HG02623 (cell line): ENCODE measurements around the gene ZNF775.
A peak's percentile ranks its signal among the peaks of the same experiment; 100 is the strongest.

ENCODE experiments used
- ATAC-seq: cut with Tn5 transposase; IDR thresholded peaks from one replicate; pipeline ENCODE4 v1.9.1; 2021; ENCODE audit warnings: moderate library complexity; ENCODE audit not compliant: unreplicated experiment

ZNF775 gene

DNA sequence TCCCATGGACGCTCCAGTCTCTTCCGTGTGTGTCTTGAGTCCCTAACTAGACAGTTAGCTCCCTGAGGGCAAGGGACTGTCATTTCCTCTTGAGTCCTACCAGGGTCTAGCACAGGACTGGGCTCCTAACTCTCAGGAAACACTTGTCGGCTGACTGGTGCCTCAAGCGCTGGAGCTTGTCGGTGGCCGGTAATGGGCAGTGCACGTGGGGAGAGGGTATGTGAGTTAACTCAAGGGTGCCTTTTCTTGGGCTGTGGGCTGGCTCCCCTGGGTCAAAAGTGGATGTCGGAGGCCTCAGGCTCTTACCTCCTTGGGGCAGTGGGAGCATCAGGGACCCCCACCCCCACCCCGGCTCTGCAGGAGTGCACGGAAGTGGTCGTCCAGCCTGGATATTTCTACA lies 32.9 kb downstream of the ZNF775 start:
- ATAC-seq = no peak

DNA sequence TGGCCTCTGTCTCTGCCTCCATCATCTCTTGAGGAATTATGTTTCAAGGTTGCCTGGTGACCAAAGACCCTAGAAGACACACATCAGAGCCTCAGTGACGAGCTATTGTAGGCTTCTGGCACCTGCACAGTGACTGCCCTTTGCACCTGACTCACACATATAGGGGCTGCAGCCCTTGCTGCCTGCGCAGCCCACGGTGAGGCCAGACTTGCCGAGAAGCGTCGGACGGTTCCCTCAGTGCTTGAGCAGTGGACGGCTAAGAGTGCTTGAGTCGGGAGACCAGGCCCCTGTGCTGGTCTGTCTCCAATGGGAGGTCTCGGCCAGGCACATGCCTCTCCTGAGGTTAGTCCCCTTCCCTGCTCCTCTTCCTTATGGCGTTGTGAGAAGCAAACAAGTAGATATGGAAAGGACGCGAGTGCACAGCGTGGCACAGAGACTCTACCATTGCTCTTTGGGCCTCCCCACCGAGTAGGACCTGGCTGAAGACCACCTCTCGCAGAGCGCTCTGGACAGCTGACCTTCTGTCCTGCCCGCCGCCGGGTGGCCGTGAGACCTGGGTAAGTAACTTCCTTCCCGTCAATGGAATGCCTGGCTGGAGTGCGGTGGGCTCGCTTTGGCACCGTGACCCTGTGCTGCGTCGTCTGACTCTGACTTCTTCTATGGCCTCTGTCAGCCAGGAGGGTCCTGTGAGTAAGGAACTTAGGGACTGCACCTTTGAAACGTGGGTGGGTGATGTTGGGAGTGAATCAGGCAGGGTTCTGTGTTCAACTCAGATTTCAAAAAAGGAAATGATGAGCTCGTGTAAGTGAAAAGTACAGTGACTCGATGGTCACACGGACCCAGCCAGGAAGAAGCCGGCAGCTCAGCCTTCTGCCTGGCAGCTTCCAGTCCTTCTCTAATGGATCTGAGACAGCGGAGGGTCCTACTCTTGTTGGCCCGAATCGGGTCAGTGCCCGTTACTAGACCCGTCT lies 33.7 kb downstream of the ZNF775 start:
- no peak for ATAC-seq

DNA sequence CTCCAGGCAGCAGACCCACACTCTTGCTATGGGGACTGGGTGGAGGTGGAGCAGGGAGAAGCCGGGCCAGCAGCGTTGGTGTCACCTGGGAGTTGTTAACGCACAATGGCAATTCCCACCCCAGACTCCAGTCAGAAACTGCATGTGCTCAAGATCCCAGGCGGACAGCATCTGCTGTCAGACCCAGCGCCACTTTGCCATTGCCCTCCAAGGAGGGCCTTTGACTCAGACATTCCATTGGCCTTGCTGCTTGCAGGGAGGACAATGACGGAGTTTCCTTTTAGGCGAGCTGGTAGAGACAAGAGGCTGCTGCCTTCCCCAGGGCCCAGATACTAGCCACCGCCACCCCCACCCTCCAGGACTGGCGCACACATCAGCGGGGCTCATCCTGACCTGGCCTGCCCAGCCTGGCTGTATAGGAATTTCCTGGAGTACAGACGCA lies 34.5 kb downstream of the ZNF775 start:
- no peak for ATAC-seq

DNA sequence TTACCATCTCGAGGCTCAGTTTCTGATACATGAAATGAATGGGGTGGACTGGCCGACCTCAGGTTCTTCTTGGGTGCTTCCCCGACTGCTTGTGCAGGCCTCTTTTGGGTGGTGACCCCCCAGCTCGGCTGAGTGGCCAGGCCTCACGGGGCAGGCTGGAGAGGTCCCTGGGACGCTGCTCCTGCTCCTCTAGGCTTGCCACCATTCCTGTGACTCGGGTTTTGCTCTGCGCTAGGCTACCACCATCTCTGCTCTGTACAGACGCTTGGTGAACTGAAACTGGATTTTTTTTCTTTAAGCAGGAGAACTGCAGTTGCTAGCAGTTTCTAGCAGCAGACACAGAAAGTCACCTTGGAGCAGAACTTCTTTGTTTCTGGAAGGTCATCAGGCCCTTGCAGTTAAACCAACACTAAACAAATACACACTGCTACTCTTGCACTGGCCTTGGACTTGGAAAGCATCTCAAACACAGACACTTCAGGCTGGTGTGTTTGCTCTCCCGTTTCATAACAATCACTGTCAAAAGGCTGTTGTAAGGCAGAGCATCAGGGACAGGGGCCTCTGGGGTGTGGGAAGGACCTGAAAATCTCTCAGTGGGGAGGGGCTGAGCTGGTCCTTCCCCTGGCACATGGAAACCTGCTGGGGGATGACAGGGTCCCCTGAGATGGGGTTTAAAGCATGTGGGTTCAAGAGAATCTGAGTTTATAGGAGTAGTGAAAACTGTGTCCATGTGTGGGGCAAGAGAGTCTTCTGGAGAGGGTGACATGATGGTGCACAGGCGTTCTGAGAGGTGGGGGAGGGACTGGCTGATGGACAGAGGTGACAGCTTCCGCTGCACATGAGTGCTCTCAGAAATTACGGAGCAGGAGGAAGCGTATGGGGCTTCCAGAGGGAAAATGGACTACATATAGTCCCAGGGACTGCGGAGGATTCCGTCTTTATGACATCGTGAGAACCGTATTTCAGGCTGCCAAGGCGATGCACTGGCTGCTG lies 36.3 kb downstream of the ZNF775 start:
- ATAC-seq = no peak

DNA sequence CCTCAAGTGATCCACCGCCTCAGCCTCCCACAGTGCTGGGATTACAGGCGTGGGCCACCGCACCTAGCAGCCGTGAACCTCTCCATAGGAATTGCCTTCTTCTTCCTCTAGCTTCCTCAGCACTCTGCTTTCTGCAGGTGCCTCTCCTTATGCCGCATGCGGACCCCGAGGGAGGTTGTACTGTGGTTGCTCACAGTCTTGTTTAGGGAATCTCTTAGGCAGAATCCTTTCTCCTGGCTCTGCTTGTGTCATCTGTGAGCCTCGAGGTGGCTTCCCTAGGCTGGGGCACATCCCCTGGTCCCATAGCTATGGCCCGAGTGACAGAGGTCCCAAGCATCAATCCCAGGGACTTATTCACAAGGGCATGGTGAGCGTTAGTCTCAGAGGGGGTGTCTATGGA lies 38.1 kb downstream of the ZNF775 start:
- no peak for ATAC-seq

DNA sequence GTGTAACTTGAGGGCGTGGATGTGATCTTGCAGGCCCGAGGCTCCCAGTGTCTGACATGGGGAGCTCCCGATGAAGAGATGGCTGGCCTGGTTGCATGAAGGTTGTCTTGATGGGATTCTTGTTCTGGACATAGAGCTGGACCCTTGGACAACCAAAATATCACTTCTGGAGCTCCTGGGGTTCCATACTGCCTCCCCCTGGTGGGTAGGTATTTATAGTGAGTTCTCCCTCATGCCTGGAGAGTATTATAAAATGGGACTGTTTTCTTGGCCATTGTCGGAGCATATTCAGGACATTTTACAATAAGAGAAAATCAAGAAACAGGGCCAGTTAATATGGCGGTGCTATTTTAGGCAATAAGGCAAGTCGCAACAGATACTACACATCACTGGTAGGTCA lies 38.7 kb downstream of the ZNF775 start:
- ATAC-seq = no peak

DNA sequence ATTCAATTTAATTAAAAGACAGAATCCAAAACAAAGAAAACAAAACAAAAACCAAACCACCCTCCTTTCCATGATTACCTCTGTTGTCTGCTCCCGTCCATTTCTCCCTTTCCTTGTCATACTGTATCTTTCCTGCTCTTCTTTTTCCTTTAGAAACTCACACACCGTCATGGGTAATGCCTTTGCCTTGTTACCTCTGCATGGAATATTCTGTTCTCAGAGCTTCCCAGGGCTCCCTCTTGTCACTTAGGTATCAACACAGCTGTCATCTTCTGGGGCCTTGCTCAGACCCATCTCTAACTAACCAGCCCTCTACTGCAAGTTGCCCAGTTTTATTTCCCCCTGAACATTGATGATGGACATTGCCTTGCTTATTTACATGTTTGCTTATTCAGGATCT lies 41.1 kb downstream of the ZNF775 start:
- ATAC-seq = no peak

DNA sequence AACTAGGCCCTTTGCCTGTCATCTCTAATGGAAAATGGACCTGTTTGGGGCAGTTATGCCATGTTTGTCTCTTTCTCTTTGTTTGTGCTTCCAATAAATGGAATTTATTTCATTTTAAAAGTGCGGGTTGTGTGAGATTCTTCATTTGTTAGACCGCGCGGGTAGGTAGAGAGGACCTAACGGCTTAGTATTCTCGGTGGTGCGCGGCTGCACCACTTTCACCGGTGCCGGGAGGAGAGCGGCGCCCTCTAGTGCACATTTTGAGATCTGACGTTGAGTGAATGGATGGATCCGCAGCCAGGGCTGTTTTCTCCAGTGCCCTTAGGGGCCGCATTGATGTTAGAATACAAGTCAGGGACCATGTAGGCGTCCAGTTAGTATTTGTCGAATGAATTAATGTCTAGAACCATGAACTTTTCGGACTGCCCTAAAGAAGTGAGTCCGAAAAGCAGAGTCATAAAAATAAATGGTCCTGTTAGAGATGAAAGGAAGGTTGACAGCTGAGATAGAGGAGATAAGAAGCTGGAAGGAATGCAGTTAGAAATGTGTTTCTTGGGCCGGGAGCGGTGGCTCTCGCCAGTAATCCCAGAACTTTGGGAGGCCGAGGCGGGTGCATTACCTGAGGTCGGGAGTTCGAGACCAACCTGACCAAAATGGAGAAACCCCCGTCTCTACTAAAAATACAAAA lies 42.0 kb downstream of the ZNF775 start:
- ATAC-seq = peak; percentile 99

DNA sequence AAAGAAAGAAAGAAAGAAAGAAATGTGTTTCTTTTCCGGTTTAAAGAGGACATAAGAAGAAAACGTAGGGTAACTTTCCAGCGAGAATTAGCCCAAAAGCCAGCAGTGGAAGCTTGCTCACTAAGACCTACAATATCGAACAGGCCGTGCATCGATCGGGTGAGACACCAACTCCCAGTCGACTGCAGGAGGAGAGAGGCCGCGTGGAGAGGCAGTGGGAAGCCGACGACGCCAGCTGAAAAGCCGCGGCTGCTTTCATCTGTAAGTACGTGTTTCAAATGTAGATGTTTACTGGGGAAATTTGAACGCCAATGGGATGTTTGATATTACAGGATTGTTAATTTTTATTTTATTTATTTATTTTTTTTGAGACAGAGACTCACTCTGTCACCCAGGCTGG lies 42.7 kb downstream of the ZNF775 start:
- no peak for ATAC-seq

DNA sequence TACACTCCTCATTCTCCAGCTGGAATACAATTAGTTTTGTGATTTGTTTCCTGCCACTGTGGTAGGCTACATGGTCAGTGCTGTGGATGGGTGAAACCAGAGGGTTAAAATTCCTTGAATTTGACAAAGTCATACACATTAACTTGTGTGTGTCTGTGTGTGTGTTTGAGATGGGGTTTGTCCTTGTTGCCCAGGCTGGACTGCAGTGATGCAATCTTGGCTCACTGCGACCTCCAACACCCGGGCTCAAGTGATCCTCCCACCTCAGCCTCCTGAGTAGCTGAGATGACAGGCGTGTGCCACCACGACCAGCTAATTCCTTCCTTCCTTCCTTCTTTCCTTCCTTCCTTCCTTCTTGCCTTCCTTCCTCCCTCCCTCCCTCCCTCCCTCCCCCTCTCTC lies 46.5 kb downstream of the ZNF775 start:
- ATAC-seq = no peak

DNA sequence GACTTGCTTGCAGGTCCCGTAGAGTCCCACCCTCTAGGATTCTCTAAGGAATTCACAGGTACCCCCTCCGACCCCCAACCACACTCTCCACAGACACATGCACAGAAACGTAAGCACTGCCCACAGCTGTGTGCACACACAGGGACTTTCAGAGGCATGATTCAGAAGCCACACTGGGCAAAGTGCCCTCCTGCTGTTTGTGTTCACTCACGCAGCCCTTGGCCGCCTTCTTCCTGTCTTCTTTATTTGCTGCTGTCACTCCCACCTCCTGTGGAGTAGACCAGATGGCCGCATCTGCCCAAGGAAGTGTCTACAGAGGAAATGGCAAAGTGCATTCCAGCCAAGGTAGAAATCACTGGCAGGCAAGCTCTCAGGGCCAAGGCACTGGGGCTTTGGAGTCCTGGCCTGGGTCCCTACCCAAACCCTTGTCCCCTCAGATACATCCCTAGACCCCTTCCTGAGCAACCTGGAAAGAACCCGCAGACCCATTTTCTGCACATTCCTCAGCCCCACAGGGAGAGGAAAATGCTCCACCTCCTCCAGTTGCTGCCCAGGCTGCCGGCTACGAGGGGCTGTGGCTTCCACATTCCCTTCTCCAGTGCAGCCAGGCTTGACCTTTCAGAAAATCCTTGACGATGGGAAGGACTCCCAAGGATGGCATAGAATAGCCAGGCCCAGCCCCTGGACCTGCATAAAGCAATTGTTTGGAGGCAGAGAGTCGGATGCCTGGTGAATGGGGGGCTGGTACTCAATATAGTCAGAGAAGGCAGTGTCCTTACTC lies 49.7 kb downstream of the ZNF775 start:
- ATAC-seq = peak; percentile 47

DNA sequence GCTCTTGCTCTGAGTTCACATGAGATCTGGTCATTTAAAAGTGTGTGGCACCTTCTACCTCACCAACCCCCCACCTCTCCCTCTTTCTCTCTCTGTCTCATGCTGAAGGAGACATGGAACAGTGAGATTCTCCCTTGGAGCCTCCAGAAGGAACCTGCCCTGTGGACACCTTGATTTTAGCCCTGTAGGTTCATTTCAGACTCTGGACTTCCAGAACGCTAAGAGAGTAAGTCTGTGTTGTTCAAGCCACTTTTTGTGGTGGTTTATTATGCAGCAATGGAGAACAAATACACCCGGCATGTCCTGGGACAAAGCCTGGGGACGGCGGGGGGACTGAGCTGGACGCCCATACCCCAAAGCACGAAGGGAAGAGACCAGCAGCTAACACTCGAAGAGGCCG lies 50.6 kb downstream of the ZNF775 start:
- ATAC-seq = no peak

DNA sequence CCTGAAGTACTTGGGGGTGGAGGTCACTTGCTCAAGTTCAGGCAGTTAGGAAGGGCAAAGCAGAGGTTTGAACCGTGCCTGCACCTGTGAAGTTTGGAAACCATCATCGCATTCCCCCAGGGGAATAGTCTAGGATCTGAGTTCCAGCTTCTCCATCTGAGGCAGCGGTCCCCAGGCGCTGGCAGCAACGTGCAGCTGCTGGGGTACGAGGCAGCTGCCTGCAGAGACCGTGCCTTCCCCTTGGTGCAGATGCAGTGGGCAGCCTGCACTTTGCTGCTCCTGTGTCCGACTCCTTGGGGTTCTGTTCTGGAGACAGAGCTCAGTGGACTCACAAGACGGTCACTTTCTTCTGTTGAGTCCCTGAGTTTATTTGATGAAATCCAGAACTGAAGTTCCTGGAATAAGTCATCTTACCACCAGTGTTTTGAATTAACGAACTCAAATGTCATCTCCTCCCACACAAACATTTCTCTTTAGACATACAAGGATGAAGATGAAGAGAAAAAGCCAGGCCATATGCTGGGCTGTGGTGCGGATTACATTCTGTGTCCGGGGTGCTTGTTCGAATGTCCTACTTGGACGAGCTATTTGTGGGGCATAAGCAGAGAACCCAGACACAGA lies 51.4 kb downstream of the ZNF775 start:
- ATAC-seq = no peak

DNA sequence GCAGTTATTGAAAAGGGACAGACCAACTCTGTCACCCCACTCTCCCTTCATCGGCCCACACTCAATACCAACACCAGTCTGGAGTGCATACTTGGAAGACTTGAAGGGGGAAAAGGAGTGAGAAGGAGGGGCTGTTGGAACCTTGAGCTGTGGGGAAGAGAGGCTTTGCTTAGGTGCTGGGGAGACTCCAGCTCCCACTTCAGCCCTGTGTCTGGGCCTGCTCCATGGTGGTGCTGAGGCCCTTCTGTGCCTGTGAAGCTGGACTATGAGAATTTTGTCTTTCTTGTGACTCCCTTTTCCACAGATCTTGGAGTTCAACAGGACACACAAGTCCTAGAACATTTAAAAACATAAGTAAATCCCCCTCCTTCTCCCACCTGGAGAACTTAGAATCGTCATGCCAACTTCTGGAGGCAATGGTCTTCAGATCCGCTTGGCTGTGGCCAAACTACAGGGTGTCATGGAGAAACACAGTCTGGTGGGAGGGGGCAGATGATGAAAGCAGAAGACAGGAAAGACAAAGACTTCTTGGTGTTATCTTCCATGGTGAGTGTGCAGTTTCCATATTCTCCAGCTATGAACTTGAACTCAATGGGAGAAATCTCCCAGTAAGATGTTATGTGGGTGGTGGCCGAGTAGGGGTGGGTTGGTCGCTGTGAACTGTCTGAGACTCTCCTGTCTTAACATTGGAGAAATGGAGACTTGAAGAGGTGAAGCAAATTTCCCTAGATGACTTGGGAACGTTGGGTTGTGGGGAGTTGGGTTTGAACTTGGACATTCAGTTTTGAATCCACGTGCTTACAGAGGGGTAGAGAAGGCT lies 52.9 kb downstream of the ZNF775 start:
- no peak for ATAC-seq

DNA sequence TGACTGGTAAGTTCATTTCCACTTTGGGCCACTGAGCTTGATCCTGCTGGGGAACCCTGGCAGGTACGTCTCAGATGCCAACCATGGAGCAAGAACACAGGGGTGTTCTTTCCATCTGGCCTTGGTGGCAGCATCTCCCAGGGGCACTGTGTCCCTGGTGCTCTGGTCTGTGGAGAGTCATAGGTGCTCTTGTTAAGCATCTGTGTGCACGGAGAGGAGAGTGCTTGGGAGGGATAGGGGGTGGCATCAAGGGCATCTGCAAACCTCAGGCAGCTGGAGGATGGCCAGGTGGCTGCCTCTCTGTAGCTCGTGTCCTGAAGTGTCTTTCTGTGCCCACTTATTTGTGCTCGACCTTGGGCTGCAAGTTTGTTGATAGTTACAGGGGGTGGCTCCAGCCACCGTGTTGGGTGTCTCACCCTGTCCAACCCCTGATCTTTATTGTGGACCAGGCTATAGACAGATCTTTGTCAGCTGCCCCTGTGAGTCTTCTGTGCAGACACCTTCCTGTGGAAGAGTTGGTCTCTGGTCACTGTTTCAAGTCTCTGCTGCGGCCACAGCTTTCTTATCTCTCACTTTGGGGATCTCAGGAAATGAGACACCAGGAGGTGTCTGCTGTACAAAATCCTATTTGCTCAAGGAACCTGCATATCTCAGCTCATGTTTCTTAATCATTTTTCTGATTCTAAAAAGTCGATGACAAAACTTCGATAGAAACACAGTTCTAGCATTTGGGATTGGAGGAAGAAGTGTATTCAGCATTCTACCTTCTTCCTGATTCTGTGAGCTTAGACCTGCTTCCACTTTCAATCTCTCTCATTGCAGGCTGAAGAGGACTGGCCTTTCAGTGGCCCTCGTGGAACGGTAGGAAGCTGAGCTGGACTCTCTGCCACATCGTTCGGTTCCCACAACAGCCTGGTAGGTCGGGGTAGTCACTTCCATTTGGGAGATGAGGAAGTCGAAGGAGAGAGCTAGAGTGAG lies 54.1 kb downstream of the ZNF775 start:
- ATAC-seq = no peak

DNA sequence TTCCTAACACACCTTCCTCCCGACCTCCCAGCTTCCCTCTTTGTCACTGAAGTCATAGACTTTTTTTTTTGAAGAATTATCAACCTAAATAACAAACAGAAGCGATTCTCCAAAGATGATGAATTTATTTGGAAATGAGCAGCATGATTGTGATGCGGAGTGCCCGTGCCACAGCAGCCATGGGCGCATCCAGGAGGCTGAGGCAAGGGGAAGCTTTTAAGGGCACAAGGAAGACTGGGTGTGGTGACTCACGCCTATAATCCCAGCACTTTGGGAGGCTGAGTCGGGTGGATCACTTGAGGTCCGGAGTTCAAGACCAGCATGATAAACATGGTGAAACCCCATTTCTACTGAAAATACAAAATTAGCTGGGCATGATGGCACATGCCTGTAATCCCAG lies 55.1 kb downstream of the ZNF775 start:
- no peak for ATAC-seq

DNA sequence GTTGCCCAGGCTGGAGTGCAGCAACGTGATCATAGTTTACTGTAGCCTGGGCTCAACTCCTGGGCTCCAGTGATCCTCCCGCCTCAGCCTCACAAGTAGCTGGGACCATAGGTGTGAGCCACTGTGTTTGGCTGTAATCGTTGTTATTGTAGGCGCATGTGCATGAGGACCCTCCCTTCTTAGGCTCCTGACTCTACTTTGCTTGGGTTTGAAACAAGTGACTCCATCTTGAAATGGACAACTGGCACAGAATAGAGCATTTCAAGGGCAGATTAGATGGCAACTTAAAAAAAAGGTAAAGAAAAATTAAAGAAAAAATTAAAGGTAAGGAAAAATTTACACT lies 55.9 kb downstream of the ZNF775 start:
- ATAC-seq = no peak
